Esophagus squamous epithelium (tissue), 5 donors: ENCODE data around the gene DLG5. TPM values are rescaled to one million over a fixed set of nuclear protein-coding genes. Genes with fewer than 3 reads are reported as not detected.
A peak's percentile ranks its signal among the peaks of the same experiment; 100 is the strongest.

ENCODE experiments used
- DNase-seq: peaks from one replicate; lab custom pipeline; 2025; lab: John Stamatoyannopoulos, UW
- H3K27ac ChIP-seq, 4 donors: fragments of 200-600 bp; sonication (generic); one replicate each; pipeline ENCODE4 v1.5.1; 2016 to 2019; ENCODE audit warnings: mild to moderate bottlenecking in 1 of 4
- H3K27me3 ChIP-seq, 4 donors: fragments of 200-600 bp; sonication (generic); 1 replicate in 3 of 4; 2 replicates in 1 of 4; pipeline versions ENCODE4 v1.5.1 to v1.6.0; 2017 to 2021; ENCODE audit warnings: antibody characterized with exemption in 1 of 4
- H3K36me3 ChIP-seq, 3 donors: fragments of 200-600 bp; sonication (generic); one replicate each; pipeline ENCODE4 v1.5.1; 2016 to 2019
- H3K4me1 ChIP-seq, 3 donors: fragments of 200-600 bp; sonication (generic); one replicate each; pipeline ENCODE4 v1.5.1; 2017 to 2019
- H3K4me3 ChIP-seq, 4 donors: fragments of 200-600 bp; sonication (generic); 1 replicate in 3 of 4; 2 replicates in 1 of 4; pipeline ENCODE4 v1.5.1; 2016 to 2019; ENCODE audit warnings: mild to moderate bottlenecking in 2 of 4, moderate library complexity in 1 of 4
- H3K9me3 ChIP-seq, 3 donors: fragments of 200-600 bp; sonication (generic); one replicate each; pipeline ENCODE4 v1.5.1; 2016 to 2019
- POLR2A ChIP-seq, 4 donors: fragments of 450-650 bp; IDR thresholded peaks; one replicate each; pipeline ENCODE4 v1.6.1; 2017; ENCODE audit warnings: antibody characterized with exemption in 4 of 4, mild to moderate bottlenecking in 4 of 4, moderate library complexity in 3 of 4
- WGBS, 2 donors: methylation state at CpG; one replicate each; pipeline ENCODE4 v1.1.5; 2018; 5-methylcytosine and 5-hydroxymethylcytosine counted together
- intact Hi-C: fragments of 100-400 bp; cut with DNase I; formaldehyde crosslinking; loops from one replicate; pipeline ENCODE4 v1.15.0; 2022
- total RNA-seq, 4 donors: library from RNA; depleted of rRNA; stranded (reverse); fragments of >200 nt; gene quantifications; one replicate each; pipeline ENCODE4 v1.1.0, GENCODE V29; 2016
- TF ChIP-seq, protein P1 (sequence below), 6 experiments: fragments of 450-650 bp in 4 of 6; fragments of 200-600 bp in 2 of 6; sonication (generic) in 2 of 6; IDR thresholded peaks; one replicate each; pipeline ENCODE4 v1.5.1; 2016 to 2019; ENCODE audit warnings: antibody characterized with exemption in 6 of 6, mild to moderate bottlenecking in 4 of 6, moderate library complexity in 4 of 6
- donor health status: DM: yes; HTN: yes; CAD: no.

DLG5 gene
- total RNA-seq, 4 donors from 2014 or later = 34.1 to 50.9 (median 41.3) TPM

DNA sequence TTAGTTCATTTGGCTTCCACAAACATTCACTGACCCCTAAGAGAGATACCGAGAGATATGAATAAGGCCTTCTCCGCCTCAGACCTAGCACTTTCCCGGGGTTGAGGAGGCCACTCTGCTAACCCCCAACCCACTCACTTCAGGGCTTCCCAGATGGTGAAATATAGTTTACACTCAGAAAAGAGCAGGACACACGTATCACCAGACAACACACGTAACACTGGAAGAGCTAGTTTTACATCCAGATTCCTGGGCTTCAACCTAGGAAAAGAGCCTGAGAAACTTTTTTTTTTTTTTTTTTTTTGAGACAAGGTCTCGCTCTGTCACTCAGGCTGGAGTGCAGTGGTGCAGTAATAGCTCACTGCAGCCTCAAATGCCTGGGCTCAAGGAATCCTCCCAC, 15.2 kb upstream of the DLG5 start:
- 84% methylated on average over 6 of the region's 6 CpGs for WGBS, 2 donors

DNA sequence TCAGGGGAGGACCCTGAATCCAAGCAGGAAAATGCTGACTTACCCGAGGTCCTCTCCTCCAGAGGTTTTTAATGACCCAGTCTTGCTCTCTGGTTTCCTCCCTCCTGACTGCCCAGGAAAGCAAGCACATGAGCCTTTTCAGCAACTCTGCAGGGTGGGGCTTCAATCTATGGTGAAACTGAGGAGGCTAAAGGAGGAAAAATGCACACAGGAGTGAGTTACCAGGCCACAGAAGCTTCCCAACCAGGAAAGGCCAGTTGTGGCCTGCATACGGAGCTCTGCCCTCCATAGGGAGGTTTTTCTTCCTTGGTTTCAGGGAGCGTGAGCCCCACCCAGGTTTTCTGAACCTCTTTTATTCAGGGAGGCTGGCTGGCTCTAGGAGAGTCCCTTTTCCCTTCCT, 14.1 kb upstream of the DLG5 start:
- no peak for TF ChIP-seq POLR2A (IDR thresholded peaks at IDR 0.05)
- TF ChIP-seq, protein P1, sequence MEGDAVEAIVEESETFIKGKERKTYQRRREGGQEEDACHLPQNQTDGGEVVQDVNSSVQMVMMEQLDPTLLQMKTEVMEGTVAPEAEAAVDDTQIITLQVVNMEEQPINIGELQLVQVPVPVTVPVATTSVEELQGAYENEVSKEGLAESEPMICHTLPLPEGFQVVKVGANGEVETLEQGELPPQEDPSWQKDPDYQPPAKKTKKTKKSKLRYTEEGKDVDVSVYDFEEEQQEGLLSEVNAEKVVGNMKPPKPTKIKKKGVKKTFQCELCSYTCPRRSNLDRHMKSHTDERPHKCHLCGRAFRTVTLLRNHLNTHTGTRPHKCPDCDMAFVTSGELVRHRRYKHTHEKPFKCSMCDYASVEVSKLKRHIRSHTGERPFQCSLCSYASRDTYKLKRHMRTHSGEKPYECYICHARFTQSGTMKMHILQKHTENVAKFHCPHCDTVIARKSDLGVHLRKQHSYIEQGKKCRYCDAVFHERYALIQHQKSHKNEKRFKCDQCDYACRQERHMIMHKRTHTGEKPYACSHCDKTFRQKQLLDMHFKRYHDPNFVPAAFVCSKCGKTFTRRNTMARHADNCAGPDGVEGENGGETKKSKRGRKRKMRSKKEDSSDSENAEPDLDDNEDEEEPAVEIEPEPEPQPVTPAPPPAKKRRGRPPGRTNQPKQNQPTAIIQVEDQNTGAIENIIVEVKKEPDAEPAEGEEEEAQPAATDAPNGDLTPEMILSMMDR (IDR thresholded peaks at IDR 0.05) = no peak
- Histone ChIP-seq H3K4me1 (peaks cover 0 to 45% (median 15%) of the 10 kb centered on the region in 3 donors), H3K27ac (peak overlapping the region; percentile 9 to 57 (median 54)), H3K36me3 (no peaks in the 10 kb centered on the region), H3K27me3 (peaks cover 0 to 4% (median 0%) of the 10 kb centered on the region in 4 donors), H3K4me3 (no peak overlapping the region), H3K9me3 (no peaks in the 10 kb centered on the region)
- WGBS, 2 donors = 18 to 29% methylated on average over 3 of the region's 3 CpGs
- DNase-seq = no peak
- intact Hi-C loops = no loop called here

More for the DNA sequence above, 15.2 kb upstream of the DLG5 start:
- TF ChIP-seq, protein P1 (IDR thresholded peaks at IDR 0.05) = no peak
- TF ChIP-seq POLR2A (IDR thresholded peaks at IDR 0.05) = no peak
- H3K36me3 ChIP-seq = no peaks in the 10 kb centered on the region
- H3K27ac ChIP-seq = no peak overlapping the region
- peaks cover 0 to 5% (median 0%) of the 10 kb centered on the region in 4 donors for H3K27me3 ChIP-seq
- no peak for DNase-seq
- intact Hi-C loops = no loop called here
- H3K4me1 ChIP-seq = peaks cover 0 to 45% (median 15%) of the 10 kb centered on the region in 3 donors
- no peaks in the 10 kb centered on the region for H3K9me3 ChIP-seq
- no peak overlapping the region for H3K4me3 ChIP-seq

DNA sequence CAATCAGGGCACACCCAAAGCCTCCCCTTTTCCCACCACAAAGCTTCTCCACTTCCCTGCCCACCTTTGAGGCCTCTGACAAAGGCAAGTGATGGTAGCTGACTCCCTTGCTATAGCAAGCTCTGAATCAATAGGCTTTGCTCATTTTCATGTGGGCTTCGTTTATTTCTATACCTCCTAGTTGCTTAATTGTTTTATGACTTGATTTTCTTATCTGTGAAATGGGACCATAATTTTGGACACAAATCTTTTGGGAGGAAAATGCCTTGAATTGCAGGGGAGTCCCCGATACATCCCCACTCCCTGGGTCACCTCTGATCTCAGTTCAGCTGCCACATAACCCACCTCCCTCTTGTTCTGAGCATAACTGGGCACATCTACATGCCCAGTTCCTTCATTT, 13.7 kb upstream of the DLG5 start:
- intact Hi-C loops = no loop called here
- no peak for TF ChIP-seq POLR2A (IDR thresholded peaks at IDR 0.05)
- TF ChIP-seq, protein P1 (IDR thresholded peaks at IDR 0.05) = no peak
- 89 to 93% methylated on average over 2 of the region's 2 CpGs for WGBS, 2 donors
- Histone ChIP-seq H3K4me3 (no peak overlapping the region), H3K27me3 (peaks cover 0 to under 1% (median 0%) of the 10 kb centered on the region in 4 donors), H3K4me1 (peaks cover 0 to 45% (median 15%) of the 10 kb centered on the region in 3 donors), H3K27ac (peak overlapping the region; percentile 9 to 57 (median 54)), H3K9me3 (no peaks in the 10 kb centered on the region), H3K36me3 (no peaks in the 10 kb centered on the region)
- no peak for DNase-seq

DNA sequence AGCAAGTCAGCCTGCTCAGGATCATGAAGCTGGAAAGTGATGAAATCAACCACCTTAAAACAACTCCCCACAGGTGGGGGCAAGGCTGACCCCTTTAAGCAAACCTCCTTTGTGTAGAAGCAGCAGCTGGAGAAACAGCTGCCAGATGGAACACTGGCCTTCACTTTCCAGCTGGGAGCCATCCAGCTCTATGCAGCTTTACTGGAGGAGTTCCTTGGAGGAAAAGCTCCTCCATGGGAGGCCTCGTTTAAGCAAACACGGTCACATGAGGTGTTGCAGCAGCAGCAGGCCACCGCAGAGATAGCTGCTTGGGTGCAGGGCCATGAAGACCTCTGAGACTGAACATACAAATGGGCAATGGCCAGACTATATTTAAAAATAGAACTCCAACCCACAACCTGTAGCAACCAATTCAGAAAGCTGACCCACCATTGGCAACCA, 13.0 kb upstream of the DLG5 start:
- no peak overlapping the region for H3K4me3 ChIP-seq
- no peaks in the 10 kb centered on the region for H3K36me3 ChIP-seq
- H3K4me1 ChIP-seq = peaks cover 0 to 45% (median 15%) of the 10 kb centered on the region in 3 donors
- H3K27ac ChIP-seq = peak overlapping the region in 3 of 4 donors; percentile 6 to 50 (median 7)
- no peaks in the 10 kb centered on the region for H3K9me3 ChIP-seq
- DNase-seq = no peak
- TF ChIP-seq, protein P1 (IDR thresholded peaks at IDR 0.05) = no peak
- no peak for TF ChIP-seq POLR2A (IDR thresholded peaks at IDR 0.05)
- intact Hi-C loops = no loop called here
- H3K27me3 ChIP-seq = no peaks in the 10 kb centered on the region
- WGBS, 2 donors = 24% methylated on average over 3 of the region's 3 CpGs; no CpG with 5 or more reads in 1 of the 2 donors

DNA sequence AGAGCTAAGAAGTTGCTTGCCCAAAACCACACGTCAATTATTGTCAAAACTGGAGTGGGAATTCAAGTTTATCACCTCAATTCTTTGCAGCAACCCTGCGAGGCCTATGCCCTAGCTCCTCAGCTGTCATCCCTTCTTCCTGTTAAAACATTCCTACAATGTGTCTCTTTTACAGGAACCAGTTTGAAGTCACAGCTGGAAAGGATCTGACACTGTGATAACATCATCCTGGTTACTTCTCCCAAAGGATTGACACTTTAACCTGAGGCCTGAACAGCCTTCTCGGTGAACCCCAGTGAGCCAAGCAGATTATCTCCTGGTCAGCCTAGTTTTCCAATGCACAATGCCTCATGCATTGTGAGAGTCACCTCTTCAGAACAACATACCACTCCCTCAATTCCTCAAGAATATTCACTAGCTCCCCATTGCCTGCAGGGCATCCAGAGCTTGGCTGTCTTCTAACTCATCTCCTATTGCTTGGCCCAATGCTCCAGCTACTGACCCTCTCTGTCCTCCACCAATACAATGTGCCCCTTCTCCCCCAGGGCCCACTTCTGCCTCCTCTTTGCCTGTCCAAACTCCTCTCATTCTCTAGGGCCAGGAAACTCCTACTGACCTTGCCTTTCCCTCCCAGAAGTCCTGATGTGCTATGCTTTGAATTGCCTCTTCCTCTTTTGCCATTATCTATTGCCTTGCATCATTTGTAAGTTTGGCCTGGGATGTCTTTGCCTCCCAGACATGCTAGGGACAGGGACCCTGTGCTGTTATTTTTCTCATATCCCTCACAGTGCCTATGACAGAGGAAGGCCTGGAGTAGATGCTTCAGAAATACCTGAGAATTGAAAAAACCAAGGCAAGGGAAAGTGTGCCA, 10.4 kb upstream of the DLG5 start:
- no peaks in the 10 kb centered on the region for H3K36me3 ChIP-seq
- peak overlapping the region in 1 of 4 donors; percentile 28 for H3K27ac ChIP-seq
- 46 to 56% methylated on average over 3 of the region's 3 CpGs for WGBS, 2 donors
- H3K4me1 ChIP-seq = peaks cover under 1 to 33% (median 7%) of the 10 kb centered on the region in 3 donors
- intact Hi-C loops = no loop called here
- no peaks in the 10 kb centered on the region for H3K9me3 ChIP-seq
- H3K4me3 ChIP-seq = no peak overlapping the region
- no peak for DNase-seq
- TF ChIP-seq, protein P1 (IDR thresholded peaks at IDR 0.05) = no peak
- TF ChIP-seq POLR2A (IDR thresholded peaks at IDR 0.05) = no peak
- H3K27me3 ChIP-seq = no peaks in the 10 kb centered on the region
